ENCODE results near the gene VPS33B. TPM values are rescaled to one million over a fixed set of nuclear protein-coding genes. Genes with fewer than 3 reads are reported as not detected.

Gene VPS33B
- total RNA-seq: 10.0 and 13.6 TPM in 2 replicates

DNA sequence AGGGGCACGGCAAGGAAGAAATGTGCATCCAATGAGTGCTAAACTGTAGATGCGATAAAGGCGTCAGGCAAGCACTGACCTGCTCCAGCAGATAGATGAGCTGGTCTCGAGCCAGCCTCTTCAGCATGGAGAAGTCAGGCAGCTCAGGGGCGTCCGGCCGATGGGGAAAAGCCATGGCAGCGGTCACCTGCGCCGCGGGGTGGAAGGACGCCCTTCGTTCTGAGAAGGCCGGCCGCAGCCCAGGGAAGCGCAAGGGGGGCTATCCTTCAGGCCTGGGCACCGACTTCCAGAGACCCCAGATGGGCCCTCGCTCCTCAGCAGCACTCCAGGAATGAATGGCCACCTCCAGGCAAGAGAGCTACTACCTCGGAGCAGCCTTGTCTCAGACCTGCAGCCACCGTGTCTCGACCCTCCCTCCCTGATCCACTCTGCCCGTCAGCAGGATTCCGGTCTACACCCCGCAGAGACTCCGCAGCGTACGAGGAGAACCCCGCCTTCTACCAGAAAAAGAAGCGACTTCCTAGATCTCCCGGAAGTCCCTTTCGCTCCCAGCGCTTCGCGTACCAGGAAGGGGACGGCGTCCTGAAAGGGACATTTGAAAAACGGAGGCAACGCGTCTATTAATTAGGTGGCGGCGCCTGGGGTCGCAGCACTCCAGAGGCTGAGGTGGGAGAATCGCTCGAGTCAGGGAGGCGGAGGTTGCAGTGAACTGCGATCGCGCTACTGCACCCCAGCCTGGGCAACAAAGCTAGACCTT is at the start of gene VPS33B:
TSS of gene VPS33B (minus strand) at position 520 of the 757 bp plus-strand sequence. CDS start at position 175, 345 bp downstream.

DNA sequence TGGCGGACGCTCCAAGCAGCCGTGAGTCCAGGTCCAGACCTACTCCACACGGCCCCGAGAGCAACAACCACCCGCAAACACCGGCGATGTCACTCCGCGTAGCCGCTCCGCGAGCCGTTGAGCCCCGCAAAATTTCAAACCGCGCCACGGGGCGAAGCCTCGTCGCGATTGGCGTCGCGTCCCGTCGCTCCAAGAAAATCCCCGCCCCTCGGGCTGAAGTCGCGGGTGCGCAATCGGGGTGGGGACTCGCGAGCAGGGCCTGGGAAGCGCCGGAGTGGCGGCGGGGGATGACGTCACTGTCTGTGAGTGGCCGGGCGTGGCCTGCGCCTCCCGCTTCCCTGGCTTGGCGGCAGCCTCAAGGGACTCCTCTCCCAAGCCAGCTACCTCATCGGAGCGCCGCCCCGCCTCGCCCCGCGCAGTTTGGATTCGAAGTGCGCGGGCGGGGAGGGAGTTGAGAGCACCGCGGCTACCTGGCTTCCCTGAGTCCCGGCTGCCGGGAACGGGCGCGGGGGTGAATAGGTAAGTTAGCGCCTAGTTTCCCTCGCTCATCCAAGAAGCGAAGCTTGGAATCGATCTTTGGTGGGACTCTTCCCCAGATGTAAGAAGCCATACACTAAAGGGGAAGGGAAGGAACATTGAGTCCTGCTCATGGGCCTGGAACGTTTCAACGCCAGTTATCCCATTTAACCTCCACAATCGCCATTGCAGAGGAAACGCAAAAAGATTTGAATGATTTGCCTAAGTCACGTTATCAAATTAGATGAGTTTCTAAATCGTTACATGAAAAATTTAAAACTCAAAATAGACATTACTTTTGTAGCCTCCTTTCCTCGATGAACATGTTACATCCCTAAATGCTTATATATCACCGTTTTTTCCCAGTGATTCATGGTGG is 27.7 kb downstream of the VPS33B start, which contains the start of gene PRC1:
TSS of gene PRC1 (minus strand) at position 119 of the 895 bp plus-strand sequence. CDS start at position 1, 118 bp downstream.

DNA sequence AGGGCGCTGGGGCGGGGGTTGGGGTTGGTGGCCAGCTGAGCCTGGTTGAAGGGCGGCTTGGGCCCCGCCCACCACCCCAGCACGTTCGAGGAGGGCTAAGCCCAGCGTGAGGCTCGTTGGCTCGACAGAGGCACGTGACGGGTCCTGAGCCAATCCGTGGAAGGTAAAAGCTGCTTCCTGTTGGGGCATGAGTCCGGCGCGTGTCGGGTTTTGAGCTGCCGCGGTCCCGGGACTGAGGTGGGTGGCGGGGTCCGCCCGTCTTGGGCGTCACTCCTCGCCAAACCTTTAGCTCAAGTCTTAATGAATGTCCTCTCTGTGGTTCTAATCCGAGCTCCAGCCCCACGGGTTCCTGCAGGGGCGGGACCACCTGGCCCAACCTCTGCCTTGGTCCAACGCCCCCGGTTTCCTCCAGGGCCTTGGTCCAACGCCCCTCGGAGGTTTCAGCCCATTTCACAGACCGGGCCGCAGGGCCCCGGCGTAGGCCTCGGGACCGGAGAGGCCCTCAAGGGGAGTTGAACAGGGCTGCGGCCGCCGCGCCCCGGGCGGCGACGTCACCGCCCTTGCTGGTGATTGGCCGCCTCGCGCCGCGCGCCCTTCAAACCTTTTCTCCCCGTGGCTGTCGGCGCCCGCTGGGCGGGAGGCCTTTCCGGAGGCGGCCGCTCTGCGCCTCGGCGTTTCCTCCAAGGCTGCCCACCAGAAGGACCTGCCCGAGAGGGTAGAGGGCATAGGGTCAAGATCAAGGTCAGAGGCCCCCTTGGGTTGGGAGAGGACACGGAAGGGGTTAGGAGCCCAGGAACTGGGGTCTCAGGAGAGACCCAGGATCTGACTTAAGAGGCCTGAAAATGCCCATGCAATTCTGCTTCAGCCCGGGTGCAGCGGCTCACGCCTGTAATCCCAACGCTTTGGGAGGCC is 67.4 kb downstream of the VPS33B start, which contains the start of gene RCCD1:
TSS of gene RCCD1 (plus strand) at position 173 of the 912 bp plus-strand sequence. CDS start 1,851 bp downstream, outside the sequence.

Other genes starting within 250 kb of the VPS33B start
- gene FURIN, start 154.0 kb downstream of the VPS33B start, total RNA-seq: 25.7 and 30.1 TPM in 2 replicates
- 23.8 and 25.2 TPM in 2 replicates for gene FES, start 138.1 kb downstream of the VPS33B start, total RNA-seq
- gene MAN2A2, start 119.3 kb downstream of the VPS33B start, total RNA-seq: 8.5 and 17.6 TPM in 2 replicates
- 10.0 and 11.0 TPM in 2 replicates for gene HDDC3, start 90.0 kb downstream of the VPS33B start, total RNA-seq
- 81.5 and 91.3 TPM in 2 replicates for gene UNC45A, start 87.3 kb downstream of the VPS33B start, total RNA-seq
- gene RCCD1, start 67.7 kb downstream of the VPS33B start, total RNA-seq: 7.3 and 11.0 TPM in 2 replicates
- 21.9 and 22.1 TPM in 2 replicates for gene PRC1, start 28.1 kb downstream of the VPS33B start, total RNA-seq
- under 0.01 and 0.18 TPM in 2 replicates for gene SV2B, start 77.7 kb upstream of the VPS33B start, total RNA-seq

All from smooth muscle cell of bladder (primary cell).